Nephron progenitor cell (in vitro differentiated cells): ENCODE measurements around the gene NT5DC2.

Experiments used
- DNase-seq: peaks from one replicate; pipeline ENCODE4 v3.0.0; 2021
- H3K27ac Mint-ChIP-seq: 2 replicates; pipeline ENCODE4 v1.8.0; 2021; ENCODE audit warnings: mild to moderate bottlenecking, moderate library complexity, mixed read lengths
- H3K27me3 Mint-ChIP-seq: 2 replicates; pipeline ENCODE4 v1.8.0; 2021; ENCODE audit warnings: mild to moderate bottlenecking, low read depth, mixed read lengths; ENCODE audit not compliant: poor library complexity
- H3K36me3 Mint-ChIP-seq: 2 replicates; pipeline ENCODE4 v1.8.0; 2021; ENCODE audit warnings: low read depth, mixed read lengths
- H3K4me1 Mint-ChIP-seq: 2 replicates; pipeline ENCODE4 v1.8.0; 2021; ENCODE audit warnings: mixed read lengths
- H3K4me3 Mint-ChIP-seq: 2 replicates; pipeline ENCODE4 v1.8.0; 2021; ENCODE audit warnings: mild to moderate bottlenecking, moderate library complexity, mixed read lengths
- H3K9me3 Mint-ChIP-seq: 2 replicates; pipeline ENCODE4 v1.8.0; 2021; ENCODE audit warnings: mild to moderate bottlenecking, moderate library complexity, mixed read lengths
- TF ChIP-seq, protein P1 (sequence below): fragments of 200-600 bp; sonication (generic); IDR thresholded peaks from 2 replicates; pipeline ENCODE4 v1.5.0; 2021; ENCODE audit warnings: antibody characterized with exemption

Gene NT5DC2

DNA sequence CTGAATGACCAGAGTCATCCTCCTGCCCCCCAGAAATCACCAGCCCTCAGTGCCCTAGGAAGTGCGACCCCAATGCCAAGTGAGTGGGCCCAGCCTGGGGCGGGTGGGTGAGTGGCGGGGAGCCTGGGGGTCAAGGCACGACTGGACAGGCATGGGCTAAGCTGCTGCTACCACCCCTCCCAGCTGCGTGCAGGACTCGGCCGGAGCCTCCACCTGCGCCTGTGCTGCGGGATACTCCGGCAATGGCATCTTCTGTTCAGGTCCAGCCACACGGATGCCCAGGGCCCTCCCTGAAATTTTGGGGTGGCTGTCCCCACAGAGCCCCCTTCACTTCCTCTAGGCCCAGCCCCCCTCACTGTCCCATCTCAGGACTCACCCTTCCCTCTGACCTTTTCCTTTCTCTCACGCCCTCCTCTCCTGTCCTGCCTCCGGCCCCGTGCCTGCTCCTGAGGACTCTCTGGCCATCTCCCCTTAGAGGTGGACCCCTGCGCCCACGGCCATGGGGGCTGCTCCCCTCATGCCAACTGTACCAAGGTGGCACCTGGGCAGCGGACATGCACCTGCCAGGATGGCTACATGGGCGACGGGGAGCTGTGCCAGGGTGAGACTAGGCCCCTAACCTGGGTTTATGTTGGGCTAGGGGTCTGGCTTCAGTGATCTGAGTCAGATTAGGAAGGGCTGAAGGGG, 17.0 kb downstream of the NT5DC2 start:
- Mint-ChIP-seq H3K27me3 (peaks cover 13% of the 10 kb centered on the region), H3K4me3 (no peak overlapping the region), H3K9me3 (no peaks in the 10 kb centered on the region), H3K27ac (no peak overlapping the region), H3K4me1 (peaks cover 6% of the 10 kb centered on the region), H3K36me3 (no peaks in the 10 kb centered on the region)
- DNase-seq: no peak
- TF ChIP-seq, protein P1, sequence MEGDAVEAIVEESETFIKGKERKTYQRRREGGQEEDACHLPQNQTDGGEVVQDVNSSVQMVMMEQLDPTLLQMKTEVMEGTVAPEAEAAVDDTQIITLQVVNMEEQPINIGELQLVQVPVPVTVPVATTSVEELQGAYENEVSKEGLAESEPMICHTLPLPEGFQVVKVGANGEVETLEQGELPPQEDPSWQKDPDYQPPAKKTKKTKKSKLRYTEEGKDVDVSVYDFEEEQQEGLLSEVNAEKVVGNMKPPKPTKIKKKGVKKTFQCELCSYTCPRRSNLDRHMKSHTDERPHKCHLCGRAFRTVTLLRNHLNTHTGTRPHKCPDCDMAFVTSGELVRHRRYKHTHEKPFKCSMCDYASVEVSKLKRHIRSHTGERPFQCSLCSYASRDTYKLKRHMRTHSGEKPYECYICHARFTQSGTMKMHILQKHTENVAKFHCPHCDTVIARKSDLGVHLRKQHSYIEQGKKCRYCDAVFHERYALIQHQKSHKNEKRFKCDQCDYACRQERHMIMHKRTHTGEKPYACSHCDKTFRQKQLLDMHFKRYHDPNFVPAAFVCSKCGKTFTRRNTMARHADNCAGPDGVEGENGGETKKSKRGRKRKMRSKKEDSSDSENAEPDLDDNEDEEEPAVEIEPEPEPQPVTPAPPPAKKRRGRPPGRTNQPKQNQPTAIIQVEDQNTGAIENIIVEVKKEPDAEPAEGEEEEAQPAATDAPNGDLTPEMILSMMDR: no peak

DNA sequence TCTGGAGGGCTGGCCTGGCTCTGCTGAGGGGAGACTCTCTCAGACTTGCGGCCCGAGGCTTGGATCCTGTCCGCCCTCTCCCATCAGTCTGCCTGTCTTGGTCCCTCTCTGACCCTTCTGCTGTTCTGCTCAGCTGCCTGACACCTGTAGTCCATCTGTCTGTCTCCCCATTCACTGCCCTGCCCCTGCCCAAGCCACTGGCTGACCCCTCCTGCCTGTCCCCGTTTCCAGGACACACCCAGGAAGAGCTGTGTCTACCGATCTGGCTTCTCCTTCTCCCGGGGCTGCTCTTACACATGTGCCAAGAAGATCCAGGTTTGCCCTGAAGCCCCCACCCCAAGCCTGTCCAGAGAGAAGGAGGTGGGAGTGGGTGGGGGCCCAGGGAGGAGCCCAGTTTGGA, 18.5 kb downstream of the NT5DC2 start:
- Mint-ChIP-seq H3K4me3 (no peak overlapping the region), H3K27me3 (peaks cover 15% of the 10 kb centered on the region), H3K4me1 (peaks cover 6% of the 10 kb centered on the region), H3K9me3 (no peaks in the 10 kb centered on the region), H3K27ac (peak overlapping the region; percentile 79), H3K36me3 (no peaks in the 10 kb centered on the region)
- TF ChIP-seq, protein P1: no peak
- DNase-seq: no peak

DNA sequence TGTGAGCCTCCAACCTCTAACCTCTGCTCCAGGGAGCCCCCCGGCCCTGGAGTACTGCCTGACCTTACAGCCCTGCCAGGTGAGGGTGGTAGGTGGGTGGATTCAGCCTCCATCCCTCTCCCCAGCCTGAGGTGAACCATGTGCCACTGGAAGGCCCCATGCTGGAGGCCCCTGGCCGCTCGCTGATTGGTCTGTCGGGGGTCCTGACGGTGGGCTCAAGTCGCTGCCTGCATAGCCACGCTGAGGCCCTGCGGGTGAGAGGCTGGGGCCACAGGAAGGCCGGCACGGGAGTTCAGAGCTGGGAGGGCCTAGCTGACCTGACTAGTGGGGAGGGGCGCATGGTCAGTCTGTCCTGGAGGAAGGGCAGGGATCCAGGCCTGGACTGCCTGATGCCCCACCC, 19.1 kb downstream of the NT5DC2 start:
- H3K27ac Mint-ChIP-seq: no peak overlapping the region
- TF ChIP-seq, protein P1: no peak
- H3K36me3 Mint-ChIP-seq: no peaks in the 10 kb centered on the region
- DNase-seq: no peak
- H3K9me3 Mint-ChIP-seq: no peaks in the 10 kb centered on the region
- H3K4me3 Mint-ChIP-seq: no peak overlapping the region
- peaks cover 6% of the 10 kb centered on the region for H3K4me1 Mint-ChIP-seq
- H3K27me3 Mint-ChIP-seq: peaks cover 15% of the 10 kb centered on the region

DNA sequence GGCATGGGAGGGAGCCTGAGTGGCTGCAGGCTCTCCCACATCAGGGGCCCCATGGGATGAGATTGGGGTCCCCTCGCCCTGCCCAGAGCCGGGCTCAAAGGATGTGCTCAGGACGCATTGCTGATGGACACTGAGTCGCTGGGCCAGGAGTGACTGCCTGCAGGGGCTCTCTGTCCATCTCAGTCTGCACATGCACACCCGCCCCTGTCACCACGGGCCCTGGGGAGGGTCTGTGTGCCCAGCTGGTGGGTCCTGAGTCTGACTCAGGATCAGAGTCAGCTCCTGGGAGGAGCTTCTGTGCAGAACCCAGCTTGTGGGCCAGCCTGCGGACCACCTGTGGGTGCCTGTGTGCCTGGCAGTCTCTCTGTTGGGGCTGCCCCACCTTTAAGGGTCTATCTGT, 20.4 kb downstream of the NT5DC2 start:
- Mint-ChIP-seq H3K9me3 (no peaks in the 10 kb centered on the region), H3K4me3 (no peak overlapping the region), H3K27me3 (peaks cover 13% of the 10 kb centered on the region), H3K27ac (no peak overlapping the region), H3K4me1 (peaks cover 6% of the 10 kb centered on the region), H3K36me3 (no peaks in the 10 kb centered on the region)
- TF ChIP-seq, protein P1: no peak
- no peak for DNase-seq

DNA sequence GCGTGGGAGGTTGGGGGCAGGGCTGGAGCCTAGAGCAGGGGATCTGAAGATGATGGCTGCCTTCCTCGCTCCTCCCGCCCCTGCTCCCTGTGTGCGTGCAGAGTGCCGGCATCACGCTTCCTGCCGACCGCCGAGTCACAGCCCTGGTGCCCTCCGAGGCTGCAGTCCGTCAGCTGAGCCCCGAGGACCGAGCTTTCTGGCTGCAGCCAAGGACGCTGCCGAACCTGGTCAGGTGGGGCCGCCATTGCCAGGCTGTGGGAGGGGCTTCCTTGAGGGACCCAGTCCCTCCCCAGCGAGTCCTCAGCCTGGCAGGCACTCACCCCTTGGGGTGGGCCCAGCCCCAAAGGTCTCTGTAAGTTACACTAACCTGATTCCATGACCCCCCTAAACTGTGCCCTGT, 20.9 kb downstream of the NT5DC2 start:
- no peaks in the 10 kb centered on the region for H3K9me3 Mint-ChIP-seq

More for the DNA sequence above, 20.9 kb downstream of the NT5DC2 start:
- H3K27me3 Mint-ChIP-seq: peaks cover 8% of the 10 kb centered on the region
- TF ChIP-seq, protein P1: no peak
- no peaks in the 10 kb centered on the region for H3K36me3 Mint-ChIP-seq
- no peak overlapping the region for H3K4me3 Mint-ChIP-seq
- no peak overlapping the region for H3K27ac Mint-ChIP-seq
- DNase-seq: no peak
- H3K4me1 Mint-ChIP-seq: peaks cover 6% of the 10 kb centered on the region
